WTC11 (cell line): ENCODE data around the gene RHBDD1. TPM values are rescaled to one million over a fixed set of nuclear protein-coding genes. Genes with fewer than 3 reads are reported as not detected.

Source experiments
- ATAC-seq: fragments of 200-7000 bp; cut with Tn5 transposase; 2 replicates; pipeline ENCODE4 v1.10.0; 2021; ENCODE audit warnings: mild to moderate bottlenecking, moderate library complexity
- CTCF ChIA-PET: fragments of 300-600 bp; sonication (Branson Sonifier 250); formaldehyde crosslinking; loops from one replicate; lab custom pipeline; 2021; ENCODE audit warnings: antibody characterized with exemption; lab: Charles Lee
- POLR2A ChIA-PET: fragments of 350-600 bp; sonication (Branson Sonifier 250); formaldehyde crosslinking; loops from one replicate; lab custom pipeline; 2021; ENCODE audit warnings: antibody characterized with exemption; lab: Charles Lee
- DNase-seq: peaks from one replicate; pipeline ENCODE4 v3.0.0; 2021; ENCODE audit warnings: low spot score
- H3K27ac Mint-ChIP-seq: 2 replicates; pipeline ENCODE4 v1.8.0; 2021; ENCODE audit warnings: mixed read lengths
- H3K27me3 Mint-ChIP-seq: 2 replicates; pipeline ENCODE4 v1.8.0; 2021; ENCODE audit warnings: low read depth, mild to moderate bottlenecking, moderate library complexity, mixed read lengths
- H3K36me3 Mint-ChIP-seq: 2 replicates; pipeline ENCODE4 v1.8.0; 2021; ENCODE audit warnings: mixed read lengths
- H3K4me1 Mint-ChIP-seq: 2 replicates; pipeline ENCODE4 v1.8.0; 2022; ENCODE audit warnings: mixed read lengths
- H3K4me3 Mint-ChIP-seq: 2 replicates; pipeline ENCODE4 v1.8.0; 2021; ENCODE audit warnings: mild to moderate bottlenecking, moderate library complexity, mixed read lengths
- H3K9me3 Mint-ChIP-seq: 2 replicates; pipeline ENCODE4 v1.8.0; 2021; ENCODE audit warnings: mixed read lengths
- ARID4B ChIP-seq: sonication (generic); formaldehyde crosslinking; IDR thresholded peaks from 2 replicates; pipeline ENCODE4 v1.8.0; 2023; ENCODE audit warnings: missing genetic modification reagents, mild to moderate bottlenecking, borderline replicate concordance
- E2F4 ChIP-seq: sonication (generic); formaldehyde crosslinking; IDR thresholded peaks from 2 replicates; pipeline ENCODE4 v1.8.1; 2022; ENCODE audit warnings: low read depth, mild to moderate bottlenecking, moderate library complexity, missing genetic modification reagents, borderline replicate concordance
- EMX1 ChIP-seq: fragments of 250-450 bp; sonication (Bioruptor Pico); IDR thresholded peaks from 2 replicates; pipeline ENCODE4 v1.8.0; 2021; ENCODE audit warnings: mild to moderate bottlenecking
- FOXJ3 ChIP-seq: sonication (generic); formaldehyde crosslinking; IDR thresholded peaks from 2 replicates; pipeline ENCODE4 v1.9.0; 2021; ENCODE audit warnings: missing genetic modification reagents, mild to moderate bottlenecking, borderline replicate concordance
- FOXK1 ChIP-seq: sonication (generic); formaldehyde crosslinking; IDR thresholded peaks from 2 replicates; pipeline ENCODE4 v1.8.0; 2022; ENCODE audit warnings: mild to moderate bottlenecking, moderate library complexity, missing genetic modification reagents
- MLX ChIP-seq: sonication (generic); formaldehyde crosslinking; IDR thresholded peaks from 2 replicates; pipeline ENCODE4 v1.8.1; 2023; ENCODE audit warnings: mild to moderate bottlenecking, missing genetic modification reagents, moderate library complexity
- MXD4 ChIP-seq: fragments of 250-450 bp; sonication (Bioruptor Pico); IDR thresholded peaks from 2 replicates; pipeline ENCODE4 v1.8.0; 2021; ENCODE audit warnings: mild to moderate bottlenecking, moderate library complexity, borderline replicate concordance
- NR3C1 ChIP-seq: sonication (generic); formaldehyde crosslinking; conservative IDR thresholded peaks from 2 replicates; pipeline ENCODE4 v1.8.1; 2023; ENCODE audit warnings: low read depth, mild to moderate bottlenecking, missing genetic modification reagents
- OVOL2 ChIP-seq: fragments of 250-450 bp; sonication (Bioruptor Pico); IDR thresholded peaks from 2 replicates; pipeline ENCODE4 v1.9.0; 2021; ENCODE audit warnings: mild to moderate bottlenecking, borderline replicate concordance
- RELA ChIP-seq: sonication (generic); formaldehyde crosslinking; IDR thresholded peaks from 2 replicates; pipeline ENCODE4 v1.8.1; 2022; ENCODE audit warnings: missing genetic modification reagents, mild to moderate bottlenecking, borderline replicate concordance
- TP53 ChIP-seq: sonication (generic); formaldehyde crosslinking; IDR thresholded peaks from 2 replicates; pipeline ENCODE4 v1.8.1; 2023; ENCODE audit warnings: mild to moderate bottlenecking, missing genetic modification reagents
- USF1 ChIP-seq: sonication (generic); formaldehyde crosslinking; IDR thresholded peaks from 2 replicates; pipeline ENCODE4 v1.8.0; 2022; ENCODE audit warnings: mild to moderate bottlenecking, missing genetic modification reagents
- ZBTB21 ChIP-seq: sonication (generic); formaldehyde crosslinking; IDR thresholded peaks from 2 replicates; pipeline ENCODE4 v1.8.1; 2023; ENCODE audit warnings: mild to moderate bottlenecking, missing genetic modification reagents, borderline replicate concordance
- ZNF121 ChIP-seq: sonication (generic); formaldehyde crosslinking; IDR thresholded peaks from 2 replicates; pipeline ENCODE4 v1.8.0; 2023; ENCODE audit warnings: missing genetic modification reagents
- ZNF671 ChIP-seq: fragments of 250-450 bp; sonication (Bioruptor Pico); IDR thresholded peaks from 2 replicates; pipeline ENCODE4 v1.8.0; 2021; ENCODE audit warnings: mild to moderate bottlenecking
- ZSCAN18 ChIP-seq: fragments of 250-450 bp; sonication (Bioruptor Pico); IDR thresholded peaks from 2 replicates; pipeline ENCODE4 v2.1.2; 2022; ENCODE audit warnings: mild to moderate bottlenecking, moderate library complexity
- total RNA-seq: library from RNA; stranded (reverse); gene quantifications from 3 replicates; pipeline ENCODE4 v1.2.3, GENCODE V29; 2021
- TF ChIP-seq, protein P1 (sequence below): sonication (generic); formaldehyde crosslinking; IDR thresholded peaks from 2 replicates; pipeline ENCODE4 v1.8.1; 2022; ENCODE audit warnings: mild to moderate bottlenecking, missing genetic modification reagents, moderate library complexity, borderline replicate concordance
- TF ChIP-seq, protein P2 (sequence below): sonication (generic); formaldehyde crosslinking; IDR thresholded peaks from 2 replicates; pipeline ENCODE4 v1.8.1; 2022; ENCODE audit warnings: missing genetic modification reagents, borderline replicate concordance
- TF ChIP-seq, protein P3 (sequence below): sonication (generic); formaldehyde crosslinking; IDR thresholded peaks from 2 replicates; pipeline ENCODE4 v1.8.0; 2022; ENCODE audit warnings: mild to moderate bottlenecking, missing genetic modification reagents
- TF ChIP-seq, protein P4 (sequence below): sonication (generic); formaldehyde crosslinking; IDR thresholded peaks from 2 replicates; pipeline ENCODE4 v1.8.1; 2023; ENCODE audit warnings: mild to moderate bottlenecking, missing genetic modification reagents, moderate library complexity

Gene RHBDD1
- total RNA-seq, 1 experiment from 2014 or later, result 25.7 TPM

- no peak overlapping the region for H3K27ac Mint-ChIP-seq
- ChIA-PET CTCF (no interaction called here), POLR2A (interaction anchor here (0.9 kb wide), 1 partner anchor 19 kb away, joined by 3 read pairs; no protein-coding TSS in a partner anchor)
- H3K27me3 Mint-ChIP-seq, result no peaks in the 10 kb centered on the region
- ATAC-seq, result no peak
- H3K4me3 Mint-ChIP-seq, result no peak overlapping the region
- DNase-seq, result no peak
- H3K4me1 Mint-ChIP-seq, result 0 out of 2 replicates have a peak, but pooled peaks cover 5% of the 10 kb centered on the region
- TF ChIP-seq FOXJ3 (no peak), ZNF671 (CRISPR knock-in tag) (no peak), ZBTB21 (no peak), ZNF121 (CRISPR knock-in tag) (no peak), E2F4 (CRISPR knock-in tag) (no peak), RELA (no peak), USF1 (CRISPR knock-in tag) (no peak), ZSCAN18 (no peak), OVOL2 (no peak), MXD4 (CRISPR knock-in tag) (no peak)
- TF ChIP-seq, protein P1, sequence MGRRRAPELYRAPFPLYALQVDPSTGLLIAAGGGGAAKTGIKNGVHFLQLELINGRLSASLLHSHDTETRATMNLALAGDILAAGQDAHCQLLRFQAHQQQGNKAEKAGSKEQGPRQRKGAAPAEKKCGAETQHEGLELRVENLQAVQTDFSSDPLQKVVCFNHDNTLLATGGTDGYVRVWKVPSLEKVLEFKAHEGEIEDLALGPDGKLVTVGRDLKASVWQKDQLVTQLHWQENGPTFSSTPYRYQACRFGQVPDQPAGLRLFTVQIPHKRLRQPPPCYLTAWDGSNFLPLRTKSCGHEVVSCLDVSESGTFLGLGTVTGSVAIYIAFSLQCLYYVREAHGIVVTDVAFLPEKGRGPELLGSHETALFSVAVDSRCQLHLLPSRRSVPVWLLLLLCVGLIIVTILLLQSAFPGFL (CRISPR knock-in tag), result no peak
- TF ChIP-seq, protein P2, sequence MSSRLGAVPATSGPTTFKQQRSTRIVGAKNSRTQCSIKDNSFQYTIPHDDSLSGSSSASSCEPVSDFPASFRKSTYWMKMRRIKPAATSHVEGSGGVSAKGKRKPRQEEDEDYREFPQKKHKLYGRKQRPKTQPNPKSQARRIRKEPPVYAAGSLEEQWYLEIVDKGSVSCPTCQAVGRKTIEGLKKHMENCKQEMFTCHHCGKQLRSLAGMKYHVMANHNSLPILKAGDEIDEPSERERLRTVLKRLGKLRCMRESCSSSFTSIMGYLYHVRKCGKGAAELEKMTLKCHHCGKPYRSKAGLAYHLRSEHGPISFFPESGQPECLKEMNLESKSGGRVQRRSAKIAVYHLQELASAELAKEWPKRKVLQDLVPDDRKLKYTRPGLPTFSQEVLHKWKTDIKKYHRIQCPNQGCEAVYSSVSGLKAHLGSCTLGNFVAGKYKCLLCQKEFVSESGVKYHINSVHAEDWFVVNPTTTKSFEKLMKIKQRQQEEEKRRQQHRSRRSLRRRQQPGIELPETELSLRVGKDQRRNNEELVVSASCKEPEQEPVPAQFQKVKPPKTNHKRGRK, result no peak
- TF ChIP-seq, protein P3, sequence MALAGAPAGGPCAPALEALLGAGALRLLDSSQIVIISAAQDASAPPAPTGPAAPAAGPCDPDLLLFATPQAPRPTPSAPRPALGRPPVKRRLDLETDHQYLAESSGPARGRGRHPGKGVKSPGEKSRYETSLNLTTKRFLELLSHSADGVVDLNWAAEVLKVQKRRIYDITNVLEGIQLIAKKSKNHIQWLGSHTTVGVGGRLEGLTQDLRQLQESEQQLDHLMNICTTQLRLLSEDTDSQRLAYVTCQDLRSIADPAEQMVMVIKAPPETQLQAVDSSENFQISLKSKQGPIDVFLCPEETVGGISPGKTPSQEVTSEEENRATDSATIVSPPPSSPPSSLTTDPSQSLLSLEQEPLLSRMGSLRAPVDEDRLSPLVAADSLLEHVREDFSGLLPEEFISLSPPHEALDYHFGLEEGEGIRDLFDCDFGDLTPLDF (CRISPR knock-in tag), result no peak
- peaks cover 9% of the 10 kb centered on the region for H3K9me3 Mint-ChIP-seq
- H3K36me3 Mint-ChIP-seq, result peaks cover 4% of the 10 kb centered on the region; the same call in 1 of the 2 replicates
Observed at GRCh38 chr2:227025510-227025909, 189.7 kb downstream of the RHBDD1 start.

- POLR2A ChIA-PET, result no interaction called here
- Mint-ChIP-seq H3K4me1 (peaks cover 4% of the 10 kb centered on the region; the same call in 1 of the 2 replicates), H3K9me3 (peaks cover 4% of the 10 kb centered on the region), H3K27ac (no peak overlapping the region), H3K4me3 (no peak overlapping the region), H3K27me3 (no peaks in the 10 kb centered on the region), H3K36me3 (no peaks in the 10 kb centered on the region)
- DNase-seq (no peak), ATAC-seq (no peak)
- CTCF ChIA-PET, result interaction anchor here (1.0 kb wide), 1 partner anchor 96 kb away, joined by 3 read pairs; no protein-coding TSS in a partner anchor
- TF ChIP-seq MLX (CRISPR knock-in tag) (no peak), EMX1 (CRISPR knock-in tag) (no peak), FOXK1 (no peak), ARID4B (no peak), TP53 (CRISPR knock-in tag) (no peak), NR3C1 (CRISPR knock-in tag) (no peak)
- TF ChIP-seq, protein P4, sequence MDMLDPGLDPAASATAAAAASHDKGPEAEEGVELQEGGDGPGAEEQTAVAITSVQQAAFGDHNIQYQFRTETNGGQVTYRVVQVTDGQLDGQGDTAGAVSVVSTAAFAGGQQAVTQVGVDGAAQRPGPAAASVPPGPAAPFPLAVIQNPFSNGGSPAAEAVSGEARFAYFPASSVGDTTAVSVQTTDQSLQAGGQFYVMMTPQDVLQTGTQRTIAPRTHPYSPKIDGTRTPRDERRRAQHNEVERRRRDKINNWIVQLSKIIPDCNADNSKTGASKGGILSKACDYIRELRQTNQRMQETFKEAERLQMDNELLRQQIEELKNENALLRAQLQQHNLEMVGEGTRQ (CRISPR knock-in tag), result no peak
Observed at GRCh38 chr2:227029426-227030105, 193.7 kb downstream of the RHBDD1 start.
